DND-41 (cell line): ENCODE data around the gene TDRD1.

Experiments used
- ATAC-seq: fragments of 200-7000 bp; cut with Tn5 transposase; 3 replicates; pipeline ENCODE4 v1.9.1; 2021; ENCODE audit warnings: low read depth; ENCODE audit not compliant: insufficient read depth
- DNase-seq: peaks from one replicate; pipeline ENCODE4 v3.0.0-alpha.2; 2020
- H2AFZ ChIP-seq: 2 replicates; pipeline ENCODE4 v1.6.0; 2012; ENCODE audit warnings: low read depth, low read length
- H3K27ac ChIP-seq: 2 replicates; pipeline ENCODE4 v1.5.1; 2012; ENCODE audit warnings: low read length, inconsistent platforms
- H3K27me3 ChIP-seq: fragments of 200-600 bp; sonication (generic); 2 replicates; pipeline ENCODE4 v1.6.0; 2012; ENCODE audit warnings: low read length, mild to moderate bottlenecking, inconsistent platforms; ENCODE audit not compliant: insufficient read depth, poor library complexity
- H3K36me3 ChIP-seq: 2 replicates; pipeline ENCODE4 v1.5.1; 2012; ENCODE audit warnings: low read length, inconsistent platforms; ENCODE audit not compliant: insufficient read depth
- H3K4me1 ChIP-seq: 2 replicates; pipeline ENCODE4 v1.5.1; 2012; ENCODE audit warnings: mild to moderate bottlenecking, low read length; ENCODE audit not compliant: insufficient read depth
- H3K4me2 ChIP-seq: 2 replicates; pipeline ENCODE4 v1.6.0; 2012; ENCODE audit warnings: mild to moderate bottlenecking, moderate library complexity, low read length, inconsistent platforms; ENCODE audit not compliant: insufficient read depth
- H3K4me3 ChIP-seq, 2 experiments: fragments of 200-600 bp in 1 of 2; shearing (Covaris generic) in 1 of 2; 2 replicates each; pipeline ENCODE4 v1.5.1; 2012 to 2016; ENCODE audit warnings: inconsistent platforms in 2 of 2, low read length in 2 of 2, mild to moderate bottlenecking in 2 of 2, low read depth in 1 of 2, moderate library complexity in 1 of 2
- H3K79me2 ChIP-seq: 2 replicates; pipeline ENCODE4 v1.6.0; 2012; ENCODE audit warnings: low read length, inconsistent platforms; ENCODE audit not compliant: insufficient read depth
- H3K9ac ChIP-seq: 2 replicates; pipeline ENCODE4 v1.6.0; 2012; ENCODE audit warnings: low read depth, mild to moderate bottlenecking, inconsistent platforms, low read length, moderate library complexity
- H3K9me3 ChIP-seq: 2 replicates; pipeline ENCODE4 v1.5.1; 2012; ENCODE audit warnings: low read length, moderate library complexity, mild to moderate bottlenecking, inconsistent platforms; ENCODE audit not compliant: insufficient read depth, severe bottlenecking
- H4K20me1 ChIP-seq: 2 replicates; pipeline ENCODE4 v1.6.0; 2012; ENCODE audit warnings: low read length; ENCODE audit not compliant: insufficient read depth
- EZH2 ChIP-seq: IDR thresholded peaks from 3 replicates; pipeline ENCODE4 v1.6.1; 2012; ENCODE audit warnings: borderline replicate concordance, low read depth, mild to moderate bottlenecking, moderate library complexity, low read length, inconsistent platforms; ENCODE audit not compliant: severe bottlenecking
- TF ChIP-seq, protein P1 (sequence below): IDR thresholded peaks from 2 replicates; pipeline ENCODE4 v1.5.1; 2012; ENCODE audit warnings: borderline replicate concordance, low read length, moderate library complexity, mild to moderate bottlenecking; ENCODE audit not compliant: poor library complexity, severe bottlenecking; ENCODE audit errors: extremely low read depth

The TDRD1 gene

GRCh38 chr10:114279901-114280644 is 100.9 kb downstream of the TDRD1 start:
- Histone ChIP-seq H4K20me1 (no peaks in the 10 kb centered on the region), H3K36me3 (no peaks in the 10 kb centered on the region), H3K9me3 (no peaks in the 10 kb centered on the region), H3K4me3 (no peak overlapping the region), H2AFZ (no peak overlapping the region), H3K4me2 (no peak overlapping the region), H3K27me3 (peaks cover 5% of the 10 kb centered on the region), H3K27ac (no peak overlapping the region), H3K4me1 (no peaks in the 10 kb centered on the region), H3K9ac (no peak overlapping the region), H3K79me2 (no peaks in the 10 kb centered on the region)
- TF ChIP-seq, protein P1, sequence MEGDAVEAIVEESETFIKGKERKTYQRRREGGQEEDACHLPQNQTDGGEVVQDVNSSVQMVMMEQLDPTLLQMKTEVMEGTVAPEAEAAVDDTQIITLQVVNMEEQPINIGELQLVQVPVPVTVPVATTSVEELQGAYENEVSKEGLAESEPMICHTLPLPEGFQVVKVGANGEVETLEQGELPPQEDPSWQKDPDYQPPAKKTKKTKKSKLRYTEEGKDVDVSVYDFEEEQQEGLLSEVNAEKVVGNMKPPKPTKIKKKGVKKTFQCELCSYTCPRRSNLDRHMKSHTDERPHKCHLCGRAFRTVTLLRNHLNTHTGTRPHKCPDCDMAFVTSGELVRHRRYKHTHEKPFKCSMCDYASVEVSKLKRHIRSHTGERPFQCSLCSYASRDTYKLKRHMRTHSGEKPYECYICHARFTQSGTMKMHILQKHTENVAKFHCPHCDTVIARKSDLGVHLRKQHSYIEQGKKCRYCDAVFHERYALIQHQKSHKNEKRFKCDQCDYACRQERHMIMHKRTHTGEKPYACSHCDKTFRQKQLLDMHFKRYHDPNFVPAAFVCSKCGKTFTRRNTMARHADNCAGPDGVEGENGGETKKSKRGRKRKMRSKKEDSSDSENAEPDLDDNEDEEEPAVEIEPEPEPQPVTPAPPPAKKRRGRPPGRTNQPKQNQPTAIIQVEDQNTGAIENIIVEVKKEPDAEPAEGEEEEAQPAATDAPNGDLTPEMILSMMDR = no peak
- no peak for TF ChIP-seq EZH2
- DNase-seq = no peak
- ATAC-seq = no peak

DNA sequence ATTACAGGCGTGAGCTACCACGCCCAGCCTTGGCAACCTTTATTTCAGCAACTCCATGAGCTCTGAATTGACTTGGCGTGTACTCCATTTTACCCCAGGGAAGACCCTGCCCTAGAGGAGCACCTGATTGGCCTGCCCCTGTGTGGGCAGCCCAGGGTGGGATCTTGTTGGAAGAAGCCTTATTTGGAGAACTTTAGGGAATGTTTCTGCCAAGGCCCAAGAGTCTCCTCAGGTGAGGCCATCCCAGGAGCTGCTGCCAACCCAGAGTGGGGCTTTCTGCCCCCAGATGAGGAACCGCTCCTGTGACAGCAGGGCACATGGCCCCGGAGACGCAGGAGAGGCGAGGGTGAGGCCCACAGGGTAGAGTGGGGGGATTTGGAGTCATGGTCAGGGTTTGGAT is 101.9 kb downstream of the TDRD1 start:
- no peak for ATAC-seq
- TF ChIP-seq EZH2 = no peak
- TF ChIP-seq, protein P1 = no peak
- no peak for DNase-seq

DNA sequence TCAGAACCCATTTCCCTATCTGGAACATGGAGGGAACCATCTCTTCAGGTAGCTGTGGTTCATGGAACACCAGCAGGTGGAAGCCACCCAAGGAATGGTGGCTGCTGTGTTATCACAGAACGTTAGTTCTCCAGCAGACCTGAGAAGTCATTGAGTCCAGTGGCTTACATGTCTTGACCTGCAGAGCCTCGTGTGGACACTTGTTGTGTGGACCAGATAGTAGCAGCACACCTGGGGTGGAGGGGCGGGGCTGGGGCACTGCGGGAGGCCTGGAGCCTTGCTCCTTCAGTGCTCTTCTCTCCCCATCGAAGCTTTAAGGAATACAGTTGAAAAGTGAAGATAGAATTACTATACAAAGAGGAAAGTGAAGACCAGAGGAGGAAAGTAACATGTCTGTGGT is 102.3 kb downstream of the TDRD1 start:
- no peaks in the 10 kb centered on the region for H3K79me2 ChIP-seq
- peaks cover 3% of the 10 kb centered on the region; the same call in 1 of the 2 replicates for H4K20me1 ChIP-seq
- no peak overlapping the region for H3K4me2 ChIP-seq
- no peaks in the 10 kb centered on the region for H3K36me3 ChIP-seq
- peaks cover 5% of the 10 kb centered on the region for H3K27me3 ChIP-seq
- H3K9ac ChIP-seq = no peak overlapping the region
- no peak overlapping the region for H3K4me3 ChIP-seq
- H3K4me1 ChIP-seq = no peaks in the 10 kb centered on the region
- no peak for TF ChIP-seq EZH2
- TF ChIP-seq, protein P1 = no peak
- no peak overlapping the region for H3K27ac ChIP-seq
- ATAC-seq (no peak), DNase-seq (no peak)
- H3K9me3 ChIP-seq = no peaks in the 10 kb centered on the region
- no peak overlapping the region for H2AFZ ChIP-seq

More for the DNA sequence above, 101.9 kb downstream of the TDRD1 start:
- Histone ChIP-seq H3K4me3 (no peak overlapping the region), H3K4me2 (no peak overlapping the region), H3K79me2 (no peaks in the 10 kb centered on the region), H3K27ac (no peak overlapping the region), H2AFZ (no peak overlapping the region), H3K4me1 (no peaks in the 10 kb centered on the region), H3K36me3 (no peaks in the 10 kb centered on the region), H3K9me3 (no peaks in the 10 kb centered on the region), H3K27me3 (peaks cover 5% of the 10 kb centered on the region), H3K9ac (no peak overlapping the region), H4K20me1 (peaks cover under 1% of the 10 kb centered on the region; the same call in 1 of the 2 replicates)
